ENCODE results near the gene SCN8A. TPM values are rescaled to one million over a fixed set of nuclear protein-coding genes. Genes with fewer than 3 reads are reported as not detected.

The SCN8A gene
- total RNA-seq, 2 experiments from 2014 or later = 0.52 to 0.67 TPM

DNA sequence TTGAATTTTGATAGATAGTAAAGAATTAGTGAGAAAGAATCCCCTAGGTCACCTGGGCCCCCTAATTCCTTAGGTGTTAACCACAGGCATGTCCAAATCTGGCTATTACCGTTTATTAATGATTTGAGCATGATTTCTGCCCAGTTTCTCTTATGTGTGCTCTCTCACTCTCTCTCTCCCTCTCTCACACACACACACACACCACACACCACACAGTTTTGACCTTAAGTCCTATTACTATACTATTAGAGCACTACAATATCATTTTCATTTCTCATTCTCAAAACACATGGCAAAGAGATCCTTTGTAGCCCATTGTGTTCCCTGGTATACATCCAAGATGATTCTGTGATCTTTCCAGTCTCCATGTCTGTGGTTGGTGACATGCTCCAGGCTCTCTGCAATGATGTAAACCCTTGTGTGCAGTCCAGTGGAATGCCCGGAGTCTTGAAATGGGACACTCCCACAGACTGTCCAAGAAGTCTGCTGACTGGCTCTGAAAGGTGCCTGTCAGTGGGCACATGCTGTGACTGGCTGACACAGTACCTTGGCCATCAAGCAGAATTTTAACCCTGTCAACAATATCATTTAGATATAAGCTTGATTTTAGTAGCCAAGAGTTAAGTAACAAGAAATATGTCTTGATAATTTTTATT, 161.3 kb downstream of the SCN8A start:
- Mint-ChIP-seq H3K4me1 (no peaks in the 10 kb centered on the region), H3K27ac (no peak overlapping the region), H3K27me3 (peaks cover 9% of the 10 kb centered on the region), H3K4me3 (no peak overlapping the region), H3K9me3 (no peaks in the 10 kb centered on the region), H3K36me3 (ENCODE audit: low read depth) (no peaks in the 10 kb centered on the region)
- ChIA-PET CTCF (interaction anchor here (1.0 kb wide), 1 partner anchor 15 kb away, joined by 3 read pairs; no protein-coding TSS in a partner anchor), POLR2A (no interaction called here)
- no peak for DNase-seq

DNA sequence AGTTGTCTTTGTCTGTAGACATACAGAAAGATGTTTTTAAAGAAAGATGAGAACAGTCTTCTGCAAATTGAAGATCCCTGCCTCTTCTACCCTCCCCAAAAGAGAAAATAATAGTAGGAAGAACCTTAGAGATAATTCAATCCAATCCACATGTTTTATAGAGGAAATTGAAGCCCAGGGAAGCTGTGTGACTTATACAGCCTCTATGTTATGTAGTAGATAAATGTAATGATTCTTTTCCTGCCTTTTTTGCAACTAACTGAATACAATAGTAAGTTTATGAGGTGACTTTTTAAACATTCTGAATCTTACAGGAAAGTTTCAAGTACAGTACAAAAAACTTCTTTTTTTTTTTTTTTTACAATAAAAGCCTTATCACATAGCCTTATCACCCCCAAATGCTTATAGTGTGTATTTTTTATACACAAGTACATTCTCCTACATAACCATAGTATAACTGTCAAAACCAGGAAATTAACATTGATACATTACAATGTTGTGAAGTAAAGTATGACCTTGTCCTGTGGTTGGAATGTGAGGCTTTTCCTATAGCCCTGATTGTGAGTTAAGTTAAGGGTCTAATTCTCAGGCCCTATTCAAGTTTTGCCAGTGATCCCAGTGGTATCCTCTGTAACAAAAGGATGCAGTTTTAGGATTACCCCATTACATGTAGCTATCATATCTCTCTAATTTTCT, 163.1 kb downstream of the SCN8A start:
- H3K27me3 Mint-ChIP-seq = peaks cover 9% of the 10 kb centered on the region
- H3K4me3 Mint-ChIP-seq = no peak overlapping the region
- no peak for DNase-seq
- no peaks in the 10 kb centered on the region for H3K9me3 Mint-ChIP-seq
- H3K36me3 Mint-ChIP-seq (ENCODE audit: low read depth) = no peaks in the 10 kb centered on the region
- CTCF ChIA-PET = no interaction called here
- H3K27ac Mint-ChIP-seq = no peak overlapping the region
- no peaks in the 10 kb centered on the region for H3K4me1 Mint-ChIP-seq
- POLR2A ChIA-PET = no interaction called here

DNA sequence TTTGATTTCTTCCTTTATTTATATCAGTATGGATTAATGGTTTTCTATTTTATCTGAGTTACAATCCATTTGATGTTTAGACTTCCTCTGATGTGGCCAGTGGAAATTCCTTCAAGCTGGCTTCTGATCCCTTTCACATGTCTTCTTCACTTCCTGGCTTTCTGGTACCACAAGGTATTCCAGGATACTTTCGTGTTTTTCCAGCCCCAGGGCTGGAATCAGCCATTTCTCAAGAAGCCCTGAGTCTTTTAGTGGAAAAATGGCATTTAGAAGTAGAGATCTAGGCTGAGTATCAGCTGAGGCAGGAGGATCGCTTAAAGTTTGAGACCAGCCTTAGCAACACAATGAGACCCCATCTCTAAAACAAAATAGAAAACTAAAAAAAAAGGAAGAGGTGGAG, 164.2 kb downstream of the SCN8A start:
- CTCF ChIA-PET = interaction anchor here (1.4 kb wide), 1 partner anchor 8 kb away, joined by 4 read pairs; no protein-coding TSS in a partner anchor
- POLR2A ChIA-PET = no interaction called here
- H3K27ac Mint-ChIP-seq = no peak overlapping the region
- no peaks in the 10 kb centered on the region for H3K9me3 Mint-ChIP-seq
- no peaks in the 10 kb centered on the region for H3K4me1 Mint-ChIP-seq
- H3K4me3 Mint-ChIP-seq = no peak overlapping the region
- H3K36me3 Mint-ChIP-seq (ENCODE audit: low read depth) = no peaks in the 10 kb centered on the region
- H3K27me3 Mint-ChIP-seq = peaks cover 9% of the 10 kb centered on the region
- DNase-seq = no peak

DNA sequence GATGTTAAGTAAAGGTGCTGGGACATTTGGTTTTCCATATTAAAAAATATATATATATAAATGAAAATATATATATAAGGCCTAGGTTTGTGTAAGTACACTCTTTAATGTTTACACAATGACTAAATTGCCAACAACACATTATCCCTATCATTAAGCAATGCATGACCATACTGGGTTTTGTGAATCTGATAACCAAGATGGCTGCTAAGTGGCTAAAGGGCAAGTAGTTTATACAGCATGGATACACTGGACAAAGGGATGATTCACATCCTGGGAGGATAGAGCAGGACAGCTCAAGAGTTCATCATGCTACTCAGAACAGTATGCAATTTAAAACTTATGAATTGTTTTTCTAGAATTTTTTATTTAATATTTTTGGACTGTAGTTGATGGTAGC, 168.1 kb downstream of the SCN8A start:
- H3K27ac Mint-ChIP-seq = no peak overlapping the region
- no peak for DNase-seq
- no peaks in the 10 kb centered on the region for H3K4me1 Mint-ChIP-seq
- H3K36me3 Mint-ChIP-seq (ENCODE audit: low read depth) = no peaks in the 10 kb centered on the region
- H3K9me3 Mint-ChIP-seq = no peaks in the 10 kb centered on the region
- H3K27me3 Mint-ChIP-seq = no peaks in the 10 kb centered on the region
- POLR2A ChIA-PET = no interaction called here
- no peak overlapping the region for H3K4me3 Mint-ChIP-seq
- CTCF ChIA-PET = no interaction called here

DNA sequence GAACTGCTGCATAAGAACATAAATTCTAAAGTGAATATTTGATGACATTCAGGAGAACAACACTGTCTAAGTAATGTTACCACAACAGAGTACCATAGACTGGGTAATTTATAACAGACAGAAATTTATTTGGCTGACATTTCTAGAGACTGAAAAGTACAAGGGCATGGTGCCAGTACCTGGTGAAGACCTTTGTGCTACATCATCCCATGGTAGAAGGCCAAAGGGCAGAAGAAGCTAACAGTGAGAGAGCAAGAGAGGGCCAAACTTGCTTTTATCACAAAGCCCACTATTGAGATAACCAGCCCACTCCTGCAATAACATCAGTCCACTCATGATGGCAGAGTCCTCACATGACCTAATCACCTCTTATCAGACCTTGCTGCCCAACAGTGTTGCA, 168.7 kb downstream of the SCN8A start:
- H3K27ac Mint-ChIP-seq = no peak overlapping the region
- no peaks in the 10 kb centered on the region for H3K9me3 Mint-ChIP-seq

DNA sequence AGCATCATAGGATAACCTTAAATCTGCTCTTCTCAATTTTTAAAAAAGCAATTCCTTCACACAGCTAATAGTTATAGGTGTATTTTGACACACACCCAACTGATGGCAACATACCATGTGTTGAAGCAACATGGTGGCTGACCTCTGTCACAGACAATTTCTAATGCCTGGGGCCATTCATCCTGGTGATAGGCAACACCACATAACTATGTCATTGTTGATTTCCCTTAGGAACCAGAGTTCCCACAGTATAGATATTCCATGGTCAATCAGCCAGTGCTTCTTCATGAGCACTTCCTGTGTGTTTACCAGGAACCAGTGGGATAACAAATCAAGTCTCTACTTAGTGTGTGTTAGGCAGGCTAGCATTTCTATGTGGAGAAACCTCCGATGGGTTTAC, 169.2 kb downstream of the SCN8A start:
- CTCF ChIA-PET = no interaction called here
- DNase-seq = no peak
- no peaks in the 10 kb centered on the region for H3K4me1 Mint-ChIP-seq
- no peaks in the 10 kb centered on the region for H3K36me3 Mint-ChIP-seq (ENCODE audit: low read depth)
- POLR2A ChIA-PET = no interaction called here
- H3K27ac Mint-ChIP-seq = no peak overlapping the region
- H3K4me3 Mint-ChIP-seq = no peak overlapping the region
- H3K9me3 Mint-ChIP-seq = no peaks in the 10 kb centered on the region
- H3K27me3 Mint-ChIP-seq = no peaks in the 10 kb centered on the region

More for the DNA sequence above, 168.7 kb downstream of the SCN8A start:
- no peak for DNase-seq
- ChIA-PET POLR2A (no interaction called here), CTCF (no interaction called here)
- H3K36me3 Mint-ChIP-seq (ENCODE audit: low read depth) = no peaks in the 10 kb centered on the region
- H3K4me1 Mint-ChIP-seq = no peaks in the 10 kb centered on the region
- no peak overlapping the region for H3K4me3 Mint-ChIP-seq
- H3K27me3 Mint-ChIP-seq = no peaks in the 10 kb centered on the region

DNA sequence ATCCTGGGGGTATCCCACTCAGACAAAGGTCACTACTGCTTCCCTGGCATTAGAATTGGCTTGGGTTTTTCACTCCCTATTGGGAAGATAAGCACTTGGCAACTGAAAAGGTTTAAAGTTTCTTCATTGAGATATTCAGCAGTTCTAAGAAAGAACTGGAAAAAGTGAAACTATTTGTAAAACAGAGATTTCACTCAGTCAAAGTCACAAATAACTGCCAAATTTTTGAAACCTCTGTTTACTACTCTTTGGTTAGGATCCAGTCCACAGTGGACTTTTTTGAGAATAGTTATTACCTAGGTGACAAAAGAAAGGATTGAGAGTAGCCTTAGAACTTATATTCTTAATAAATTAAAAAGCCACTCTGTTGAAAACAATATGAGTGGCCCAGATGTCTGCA, 172.7 kb downstream of the SCN8A start:
- H3K9me3 Mint-ChIP-seq = no peaks in the 10 kb centered on the region

DNA sequence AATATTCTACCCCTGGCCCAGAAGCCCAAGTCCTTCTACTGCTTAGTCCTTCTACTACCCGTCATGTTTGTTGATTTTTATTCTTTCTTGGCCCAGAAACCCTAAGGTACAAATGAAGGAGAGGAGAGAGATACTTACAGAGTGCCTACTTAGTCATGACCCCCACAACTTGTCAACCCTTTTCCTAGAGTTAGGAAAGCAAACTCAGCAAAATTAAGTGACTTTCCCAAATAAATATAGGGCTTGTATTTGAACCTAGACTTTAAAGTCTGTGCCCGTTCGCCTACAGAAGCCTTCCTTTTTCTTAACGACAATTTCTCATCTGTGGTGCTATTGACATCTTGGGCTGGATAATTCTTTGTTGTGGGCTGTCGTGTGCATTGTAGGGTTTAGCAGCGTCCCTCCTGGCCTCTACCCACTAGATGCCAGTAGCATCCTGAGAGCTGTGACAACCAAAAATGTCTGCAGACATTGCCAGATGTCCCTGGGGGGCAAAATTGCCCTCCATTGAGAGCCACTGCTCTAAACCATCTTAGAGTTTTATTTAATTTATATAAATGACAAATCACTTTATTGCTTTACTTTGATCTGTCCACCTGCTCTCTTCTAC, 175.1 kb downstream of the SCN8A start:
- Mint-ChIP-seq H3K4me3 (no peak overlapping the region), H3K9me3 (no peaks in the 10 kb centered on the region), H3K27ac (no peak overlapping the region), H3K36me3 (ENCODE audit: low read depth) (no peaks in the 10 kb centered on the region), H3K27me3 (no peaks in the 10 kb centered on the region), H3K4me1 (no peaks in the 10 kb centered on the region)
- no peak for DNase-seq
- ChIA-PET POLR2A (no interaction called here), CTCF (no interaction called here)

More for the DNA sequence above, 172.7 kb downstream of the SCN8A start:
- Mint-ChIP-seq H3K4me1 (no peaks in the 10 kb centered on the region), H3K36me3 (ENCODE audit: low read depth) (no peaks in the 10 kb centered on the region), H3K27me3 (no peaks in the 10 kb centered on the region), H3K27ac (no peak overlapping the region), H3K4me3 (no peak overlapping the region)
- POLR2A ChIA-PET = no interaction called here
- no peak for DNase-seq
- CTCF ChIA-PET = interaction anchor here (0.8 kb wide), 1 partner anchor 846 kb away, joined by 3 read pairs; no protein-coding TSS in a partner anchor

DNA sequence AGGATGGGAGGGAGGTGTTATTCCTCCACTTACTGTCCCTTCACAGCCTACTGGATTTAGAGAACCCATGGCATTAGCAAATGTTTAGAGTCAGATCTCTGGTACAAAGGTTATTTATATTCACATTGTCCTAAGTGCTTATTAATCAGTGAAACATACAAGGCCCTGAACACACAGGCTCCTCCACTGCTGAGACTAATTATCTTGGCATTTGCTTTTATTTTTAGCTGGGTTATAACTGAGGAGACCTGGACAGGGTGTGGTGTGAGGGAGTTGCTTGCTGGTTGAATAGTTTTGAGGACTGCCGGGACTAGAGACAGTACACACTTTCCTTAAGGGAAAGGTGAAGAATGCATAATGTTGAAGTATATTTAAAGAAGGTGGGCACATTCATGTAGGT, 180.0 kb downstream of the SCN8A start:
- Mint-ChIP-seq H3K27ac (no peak overlapping the region), H3K9me3 (no peaks in the 10 kb centered on the region), H3K4me1 (no peaks in the 10 kb centered on the region), H3K4me3 (no peak overlapping the region), H3K36me3 (ENCODE audit: low read depth) (no peaks in the 10 kb centered on the region), H3K27me3 (no peaks in the 10 kb centered on the region)
- CTCF ChIA-PET = no interaction called here
- POLR2A ChIA-PET = no interaction called here
- no peak for DNase-seq

DNA sequence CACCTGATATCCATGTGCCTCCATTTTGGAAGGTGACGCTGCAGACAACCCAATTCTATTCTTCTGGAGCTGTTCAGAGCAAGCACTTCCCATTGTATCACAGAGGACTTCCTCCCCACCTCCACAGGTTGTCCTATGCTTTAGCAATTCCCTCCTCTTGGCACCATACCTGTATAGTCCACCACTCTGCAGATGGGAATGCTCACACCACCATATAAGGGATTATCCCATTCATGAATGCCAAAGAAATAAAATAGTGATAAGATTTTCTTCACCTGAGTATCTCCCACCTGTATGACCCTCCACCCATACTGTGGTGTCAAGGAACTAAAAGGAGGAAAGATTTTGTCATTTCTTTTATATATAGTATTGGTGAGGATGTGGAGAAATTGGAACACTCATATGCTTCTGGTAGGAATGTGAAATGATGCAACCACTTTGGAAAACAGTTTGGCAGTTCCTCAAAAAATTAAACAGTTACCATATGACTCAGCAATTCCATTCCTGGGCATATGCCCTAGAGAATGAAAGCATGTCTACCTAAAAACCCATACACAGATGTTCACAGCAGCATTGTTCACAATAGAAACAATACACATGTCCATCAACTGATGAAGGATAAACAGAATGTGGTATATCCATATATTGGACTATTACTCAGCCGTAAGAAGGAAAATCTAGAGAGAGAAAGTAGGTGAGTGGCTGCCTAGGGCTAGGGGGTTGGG, 182.3 kb downstream of the SCN8A start:
- POLR2A ChIA-PET = no interaction called here

DNA sequence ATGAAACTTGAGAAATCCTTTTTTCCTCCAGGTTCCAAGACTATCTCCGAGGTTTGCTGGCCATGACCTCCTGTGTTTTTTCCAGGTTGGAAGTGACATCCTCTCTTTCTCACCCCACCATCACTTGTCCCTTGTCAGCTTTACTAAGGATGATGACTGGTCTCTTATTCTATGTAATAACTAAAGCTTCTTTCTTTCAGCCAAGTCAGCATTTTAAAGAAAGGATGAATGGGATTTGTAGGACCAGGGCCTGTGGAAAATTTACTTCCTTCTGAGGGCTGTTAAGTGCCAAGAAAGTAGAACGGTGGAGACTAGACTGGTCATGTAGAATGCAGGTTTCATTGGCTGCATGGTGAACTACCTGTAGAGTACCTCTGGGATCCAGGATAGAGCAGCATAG, 183.9 kb downstream of the SCN8A start:
- Mint-ChIP-seq H3K4me1 (no peaks in the 10 kb centered on the region), H3K27me3 (no peaks in the 10 kb centered on the region)
- CTCF ChIA-PET = no interaction called here

More for the DNA sequence above, 182.3 kb downstream of the SCN8A start:
- H3K27ac Mint-ChIP-seq = no peak overlapping the region
- DNase-seq = no peak
- H3K27me3 Mint-ChIP-seq = no peaks in the 10 kb centered on the region
- no peak overlapping the region for H3K4me3 Mint-ChIP-seq
- no peaks in the 10 kb centered on the region for H3K9me3 Mint-ChIP-seq
- CTCF ChIA-PET = interaction anchor here (0.6 kb wide), 1 partner anchor 300 kb away, joined by 4 read pairs; no protein-coding TSS in a partner anchor
- H3K4me1 Mint-ChIP-seq = no peaks in the 10 kb centered on the region
- no peaks in the 10 kb centered on the region for H3K36me3 Mint-ChIP-seq (ENCODE audit: low read depth)

DNA sequence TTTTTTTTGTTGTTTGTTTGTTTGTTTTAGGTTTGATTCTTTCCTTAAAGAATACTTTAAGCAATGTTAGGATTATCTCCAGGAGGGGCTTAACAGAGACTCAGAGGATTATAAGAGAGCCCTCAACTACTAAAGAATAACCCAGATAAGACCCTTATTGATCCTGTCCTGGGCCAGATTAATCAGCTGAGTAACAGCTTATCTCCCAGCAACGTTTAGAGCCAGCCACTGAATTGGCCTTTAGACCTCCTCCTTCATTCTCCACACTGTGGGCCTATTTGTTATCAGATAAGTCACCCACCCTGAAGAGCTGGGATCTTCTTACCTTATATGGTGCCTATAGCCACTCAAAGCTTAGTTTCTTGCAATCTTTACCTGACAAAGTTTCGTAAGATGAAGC, 186.4 kb downstream of the SCN8A start:
- ChIA-PET POLR2A (no interaction called here), CTCF (interaction anchor here (0.7 kb wide), 1 partner anchor 17 kb away, joined by 4 read pairs; no protein-coding TSS in a partner anchor)
- H3K27ac Mint-ChIP-seq = no peak overlapping the region

More for the DNA sequence above, 183.9 kb downstream of the SCN8A start:
- DNase-seq = no peak
- no peaks in the 10 kb centered on the region for H3K36me3 Mint-ChIP-seq (ENCODE audit: low read depth)
- no peak overlapping the region for H3K27ac Mint-ChIP-seq
- POLR2A ChIA-PET = no interaction called here
- H3K9me3 Mint-ChIP-seq = no peaks in the 10 kb centered on the region
- no peak overlapping the region for H3K4me3 Mint-ChIP-seq

DNA sequence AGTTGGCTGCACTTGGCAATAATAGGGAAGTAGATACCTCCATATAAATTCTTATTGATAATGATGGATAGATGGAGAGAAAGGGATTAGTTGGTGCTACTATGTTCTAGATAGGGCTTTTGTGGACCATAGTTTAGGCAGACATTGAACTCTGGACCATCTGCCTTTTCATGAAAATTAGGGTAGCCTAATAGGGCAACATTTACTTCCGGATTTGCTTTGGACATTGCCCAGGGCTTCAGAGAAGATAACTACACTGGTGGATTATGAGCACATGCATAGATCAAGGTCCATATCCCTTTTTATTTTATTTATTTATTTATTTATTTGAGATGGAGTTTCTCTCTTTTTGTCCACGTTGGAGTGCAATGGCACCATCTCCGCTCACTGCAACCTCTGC, 186.9 kb downstream of the SCN8A start:
- no peaks in the 10 kb centered on the region for H3K4me1 Mint-ChIP-seq
- no peak for DNase-seq
- peaks cover 13% of the 10 kb centered on the region for H3K27me3 Mint-ChIP-seq
- no peak overlapping the region for H3K4me3 Mint-ChIP-seq
- H3K9me3 Mint-ChIP-seq = no peaks in the 10 kb centered on the region
- no peak overlapping the region for H3K27ac Mint-ChIP-seq
- ChIA-PET CTCF (interaction anchor here (0.7 kb wide), 1 partner anchor 17 kb away, joined by 4 read pairs; no protein-coding TSS in a partner anchor), POLR2A (no interaction called here)
- H3K36me3 Mint-ChIP-seq (ENCODE audit: low read depth) = no peaks in the 10 kb centered on the region

More for the DNA sequence above, 186.4 kb downstream of the SCN8A start:
- Mint-ChIP-seq H3K9me3 (no peaks in the 10 kb centered on the region), H3K4me3 (no peak overlapping the region), H3K4me1 (no peaks in the 10 kb centered on the region), H3K36me3 (ENCODE audit: low read depth) (no peaks in the 10 kb centered on the region), H3K27me3 (peaks cover 10% of the 10 kb centered on the region)
- no peak for DNase-seq

All from activated CD4-positive, alpha-beta T cell treated with anti-CD3 and anti-CD28 coated beads, Interleukin-2, amount 10 ng/mL, durations not matched to agents 7 days and 5 days (primary cell).